ENCODE data around the gene MIGA2.

GRCh38 chr9:129077236-129077635, 40.8 kb downstream of the MIGA2 start:
- no peak for TF ChIP-seq POLR2A (IDR thresholded peaks at IDR 0.05; ENCODE audit: low read depth, low read length)
- TF ChIP-seq TAF1 (IDR thresholded peaks at IDR 0.05; ENCODE audit: low read depth, low read length): no peak
- TF ChIP-seq POU2F2 (IDR thresholded peaks at IDR 0.05; ENCODE audit: low read depth, low read length): no peak
- TF ChIP-seq POLR2AphosphoS5 (IDR thresholded peaks at IDR 0.05; ENCODE audit: low read depth, low read length): no peak
- no peak for TF ChIP-seq PAX5 (IDR thresholded peaks at IDR 0.05; ENCODE audit: insufficient read depth, low read length, severe bottlenecking)
- no peak for TF ChIP-seq SPI1 (IDR thresholded peaks at IDR 0.05; ENCODE audit: low read depth, low read length)
